BJ (cell line): ENCODE measurements around the gene MTG2. TPM values are rescaled to one million over a fixed set of nuclear protein-coding genes. Genes with fewer than 3 reads are reported as not detected.

Experiments used
- CTCF ChIA-PET: fragments of 350-600 bp; formaldehyde crosslinking; extraction: SDS; loops from one replicate; lab custom pipeline; 2021; ENCODE audit warnings: antibody characterized with exemption, inconsistent platforms; lab: Yijun Ruan, JAX
- POLR2A ChIA-PET: fragments of 300-600 bp; sonication (Branson Sonifier 250); formaldehyde crosslinking; extraction: SDS; loops from one replicate; lab custom pipeline; 2021; ENCODE audit warnings: antibody characterized with exemption; lab: Charles Lee
- DNase-seq: peaks from one replicate; pipeline ENCODE4 v3.0.0-alpha.2; 2011; ENCODE audit warnings: low read depth
- H3K27me3 ChIP-seq: 2 replicates; pipeline ENCODE4 v1.6.0; 2011; ENCODE audit warnings: low read length; ENCODE audit not compliant: control insufficient read depth, insufficient read depth
- H3K36me3 ChIP-seq: 2 replicates; pipeline ENCODE4 v1.5.1; 2011; ENCODE audit warnings: low read length; ENCODE audit not compliant: control insufficient read depth, insufficient read depth
- H3K4me3 ChIP-seq: 2 replicates; pipeline ENCODE4 v1.5.1; 2011; ENCODE audit warnings: low read depth, mild to moderate bottlenecking, control low read depth, low read length
- CTCF ChIP-seq: IDR thresholded peaks from 2 replicates; pipeline ENCODE4 v1.5.1; 2011; ENCODE audit warnings: low read depth, mild to moderate bottlenecking, control low read depth, inconsistent platforms, low read length, moderate library complexity; ENCODE audit not compliant: insufficient read depth
- polyA plus RNA-seq: library from polyadenylated mRNA; depleted of rRNA; stranded (reverse); fragments of >200 nt; gene quantifications from 2 replicates; pipeline ENCODE4 v1.2.3, GENCODE V29; 2011

MTG2 gene
- polyA plus RNA-seq, 1 experiment: 19.3 TPM

- POLR2A ChIA-PET: no interaction called here
- CTCF ChIA-PET: no interaction called here
- DNase-seq: no peak
Observed at GRCh38 chr20:62203378-62204030, 20.7 kb downstream of the MTG2 start.

GRCh38 chr20:62205618-62206387 lies 23.0 kb downstream of the MTG2 start:
- no peak for TF ChIP-seq CTCF
- H3K4me3 ChIP-seq: no peak overlapping the region
- no peak for DNase-seq

More at GRCh38 chr20:62203378-62204030, 20.7 kb downstream of the MTG2 start:
- Histone ChIP-seq H3K4me3 (no peak overlapping the region), H3K27me3 (no peaks in the 10 kb centered on the region), H3K36me3 (peaks cover 18% of the 10 kb centered on the region)
- no peak for TF ChIP-seq CTCF

GRCh38 chr20:62206388-62206775 lies 23.6 kb downstream of the MTG2 start:
- TF ChIP-seq CTCF: no peak
- Histone ChIP-seq H3K27me3 (no peaks in the 10 kb centered on the region), H3K36me3 (peaks cover 4% of the 10 kb centered on the region), H3K4me3 (no peak overlapping the region)
- ChIA-PET CTCF (interaction anchor here (0.6 kb wide), 1 partner anchor 44 kb away, joined by 3 read pairs; no protein-coding TSS in a partner anchor), POLR2A (no interaction called here)
- no peak for DNase-seq

More at GRCh38 chr20:62205618-62206387, 23.0 kb downstream of the MTG2 start:
- H3K27me3 ChIP-seq: no peaks in the 10 kb centered on the region
- peaks cover 8% of the 10 kb centered on the region for H3K36me3 ChIP-seq
- CTCF ChIA-PET: no interaction called here
- POLR2A ChIA-PET: no interaction called here

- DNase-seq: no peak
- Histone ChIP-seq H3K36me3 (no peaks in the 10 kb centered on the region; the same call in none of the 2 replicates), H3K27me3 (no peaks in the 10 kb centered on the region; the same call in 1 of the 2 replicates), H3K4me3 (no peak overlapping the region)
- no peak for TF ChIP-seq CTCF
- POLR2A ChIA-PET: no interaction called here
- CTCF ChIA-PET: no interaction called here
Observed at GRCh38 chr20:62208061-62208794, 25.4 kb downstream of the MTG2 start.
